ENCODE results near the gene MAGEA9B. TPM values are rescaled to one million over a fixed set of nuclear protein-coding genes. Genes with fewer than 3 reads are reported as not detected.
A peak's percentile ranks its signal among the peaks of the same experiment; 100 is the strongest.

The MAGEA9B gene
- total RNA-seq, 1 experiment from 2014 or later = not detected

GRCh38 chrX:149629730-149630387 is 42.6 kb upstream of the MAGEA9B start:
- no peak overlapping the region for H2BK15ac ChIP-seq (ENCODE audit: low read depth, low read length)
- Mint-ChIP-seq H3K27ac (no peak overlapping the region), H3K9me3 (peaks cover 67 to 75% of the 10 kb centered on the region in 2 experiments), H3K27me3 (ENCODE audit: low read depth) (peaks cover 29% of the 10 kb centered on the region), H3K4me3 (peak overlapping the region; percentile 91 to 96), H3K4me1 (peaks cover 21 to 31% of the 10 kb centered on the region in 2 experiments), H3K36me3 (ENCODE audit: insufficient read depth in 1 of 3, low read depth in 3 of 3) (peaks cover 0 to 9% (median 5%) of the 10 kb centered on the region in 3 experiments; a peak in 3 of 7 replicates)
- H3K27me3 ChIP-seq (ENCODE audit: insufficient read depth, low read length) = no peaks in the 10 kb centered on the region; the same call in 1 of the 2 replicates
- no peak overlapping the region for H4K91ac ChIP-seq (ENCODE audit: insufficient read length, low read depth, low read length)
- no peaks in the 10 kb centered on the region for H4K20me1 ChIP-seq (ENCODE audit: control insufficient read depth, insufficient read depth, insufficient read length)
- no peaks in the 10 kb centered on the region for H3K4me1 ChIP-seq (ENCODE audit: insufficient read depth, low read length)
- H3K9ac ChIP-seq (ENCODE audit: extremely low read depth, insufficient read length, low read length) = no peak overlapping the region
- no peak overlapping the region for H3K4ac ChIP-seq (ENCODE audit: low read depth, low read length)
- H4K5ac ChIP-seq (ENCODE audit: insufficient read length, low read depth, low read length) = no peak overlapping the region
- H3K27ac ChIP-seq (ENCODE audit: insufficient read length, low read depth, low read length) = no peak overlapping the region
- H3K9me3 ChIP-seq (ENCODE audit: control insufficient read depth, low read depth, low read length) = peaks cover 23% of the 10 kb centered on the region
- no peak overlapping the region for H2BK12ac ChIP-seq (ENCODE audit: insufficient read length, low read depth, low read length)
- no peak overlapping the region for H2AK5ac ChIP-seq (ENCODE audit: insufficient read length, low read length)
- peaks cover 4% of the 10 kb centered on the region; the same call in 1 of the 2 replicates for H3K79me2 ChIP-seq (ENCODE audit: insufficient read depth, low read length)
- DNase-seq = no peak
- H2BK120ac ChIP-seq (ENCODE audit: low read depth, low read length, poor library complexity, severe bottlenecking) = no peak overlapping the region
- no peak overlapping the region for H3K23ac ChIP-seq (ENCODE audit: insufficient read length, low read depth, low read length)
- no peak for TF ChIP-seq CTCF (conservative IDR thresholded peaks at IDR 0.05)
- H3K23me2 ChIP-seq (ENCODE audit: insufficient read length, low read depth, low read length, poor library complexity, severe bottlenecking) = peaks cover 8% of the 10 kb centered on the region
- no peak overlapping the region for H3K56ac ChIP-seq (ENCODE audit: insufficient read length, low read depth, low read length)
- H2AFZ ChIP-seq (ENCODE audit: low read length) = no peak overlapping the region
- H3K14ac ChIP-seq (ENCODE audit: insufficient read depth, low read length) = no peak overlapping the region
- no peak overlapping the region for H3T11ph ChIP-seq (ENCODE audit: low read length)
- H4K8ac ChIP-seq (replicated peaks; ENCODE audit: insufficient read length, low read depth, low read length) = no peak overlapping the region
- no peaks in the 10 kb centered on the region for H3K79me1 ChIP-seq (ENCODE audit: insufficient read depth, low read depth, low read length, poor library complexity, severe bottlenecking)
- H2BK5ac ChIP-seq (ENCODE audit: insufficient read length, low read length) = no peak overlapping the region
- H3K18ac ChIP-seq (ENCODE audit: insufficient read length, low read depth, low read length) = no peak overlapping the region
- no CpG with 5 or more reads among the region's 5 CpGs for WGBS (ENCODE audit: extremely low coverage, insufficient read length, low lambda C conversion rate)
- H2BK20ac ChIP-seq (ENCODE audit: low read depth, low read length, poor library complexity, severe bottlenecking) = no peak overlapping the region
- peak overlapping the region; percentile 72 for H3K4me2 ChIP-seq (ENCODE audit: insufficient read depth, insufficient read length, low read length)
